GM19043 (cell line): ENCODE results near the gene MMP15.
"Not testable (repeated sequence)": the region's sequence is repeated elsewhere in the genome, so short reads cannot be mapped to it uniquely, and the experiment has no call there.

Experiments used
- ATAC-seq: cut with Tn5 transposase; IDR thresholded peaks from one replicate; pipeline ENCODE4 v1.9.1; 2021; ENCODE audit warnings: low read depth; ENCODE audit not compliant: unreplicated experiment

MMP15 gene

DNA sequence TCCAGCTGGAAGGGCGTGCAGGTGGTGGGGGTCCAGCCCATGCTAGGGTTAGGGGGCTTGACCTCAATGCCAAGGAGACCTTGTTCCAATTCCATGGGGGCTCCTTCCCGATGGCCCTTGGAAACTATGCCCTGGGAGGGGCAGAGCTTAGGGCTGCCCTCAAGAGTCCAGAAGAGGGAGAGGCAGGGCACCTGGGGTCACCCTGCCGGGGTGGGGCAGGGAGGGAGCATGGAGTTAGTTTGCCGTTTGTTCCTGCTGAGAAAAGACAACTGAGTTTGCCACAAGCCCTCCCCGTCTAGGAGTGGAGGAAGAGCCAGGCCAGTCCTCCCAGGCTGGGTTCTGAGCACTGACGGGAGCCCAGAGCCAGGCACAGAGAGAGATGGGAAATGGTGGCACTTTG lies 21.4 kb downstream of the MMP15 start:
- no peak for ATAC-seq

GRCh38 chr16:58047557-58048348 lies 22.2 kb downstream of the MMP15 start:
- ATAC-seq, result no peak

GRCh38 chr16:58048494-58049231 lies 23.1 kb downstream of the MMP15 start:
- no peak for ATAC-seq

GRCh38 chr16:58049232-58050185 lies 24.0 kb downstream of the MMP15 start:
- no peak for ATAC-seq

- no peak for ATAC-seq
Observed at GRCh38 chr16:58051296-58051695, 25.7 kb downstream of the MMP15 start.

DNA sequence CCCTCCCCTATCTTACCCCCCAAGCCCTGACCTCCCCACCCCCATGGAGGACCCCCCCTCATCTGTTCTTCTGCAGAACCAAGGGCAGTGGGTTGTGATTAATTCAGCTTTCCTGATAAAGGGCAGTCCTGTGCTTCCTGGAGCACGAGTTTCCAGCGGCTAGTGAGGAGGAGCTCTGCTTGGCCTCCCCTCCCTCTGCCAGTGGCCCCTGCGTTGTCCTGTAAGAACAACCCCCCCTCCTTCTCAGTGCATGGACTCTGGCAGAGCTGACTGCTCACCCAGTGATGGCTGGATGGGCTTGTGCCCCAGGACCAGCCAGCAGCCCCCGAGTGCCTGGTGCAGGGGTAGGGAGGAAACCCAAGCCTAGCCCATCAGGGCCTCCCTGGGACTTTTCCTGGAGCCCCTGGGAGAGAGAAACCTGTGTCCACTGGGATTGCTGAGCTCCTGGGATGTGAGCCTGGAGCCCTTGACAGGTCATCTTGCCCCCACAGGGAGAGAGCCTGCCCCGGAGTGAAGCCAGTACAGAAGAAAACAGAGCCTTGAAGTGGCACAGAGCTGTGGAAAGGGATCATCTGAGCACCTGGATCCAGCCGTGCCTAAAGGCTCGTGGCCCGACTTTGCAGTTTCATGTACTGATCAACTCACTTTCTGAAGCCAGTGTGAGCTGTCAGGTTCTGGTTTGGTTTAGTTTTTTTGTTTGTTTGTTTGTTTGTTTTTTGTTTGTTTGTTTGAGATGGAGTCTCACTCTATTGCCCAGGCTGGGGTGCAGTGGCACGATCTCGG lies 26.5 kb downstream of the MMP15 start:
- ATAC-seq, result no peak

GRCh38 chr16:58053682-58054005 lies 28.1 kb downstream of the MMP15 start:
- ATAC-seq, result no peak

- no peak for ATAC-seq
Observed at GRCh38 chr16:58054289-58054688, 28.7 kb downstream of the MMP15 start.

DNA sequence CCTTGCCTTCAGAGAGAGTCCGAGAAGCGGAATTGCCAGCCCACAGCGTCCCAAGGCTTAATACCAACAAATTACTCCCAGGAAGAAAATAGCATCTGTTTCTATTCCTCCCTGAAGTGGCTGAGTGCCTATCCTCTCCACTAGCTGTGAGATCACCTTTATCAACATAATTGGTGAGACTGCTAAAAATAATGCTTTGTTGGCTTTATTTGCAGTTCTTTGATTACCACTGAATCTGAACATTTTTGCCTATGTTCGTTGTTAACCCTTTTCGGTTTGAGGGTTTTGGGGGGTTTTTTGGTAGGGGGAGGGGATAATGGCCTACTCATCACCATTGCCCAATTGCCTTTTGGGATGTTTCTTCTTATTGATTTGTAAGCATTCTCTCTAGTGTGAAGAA lies 31.0 kb downstream of the MMP15 start:
- no peak for ATAC-seq

DNA sequence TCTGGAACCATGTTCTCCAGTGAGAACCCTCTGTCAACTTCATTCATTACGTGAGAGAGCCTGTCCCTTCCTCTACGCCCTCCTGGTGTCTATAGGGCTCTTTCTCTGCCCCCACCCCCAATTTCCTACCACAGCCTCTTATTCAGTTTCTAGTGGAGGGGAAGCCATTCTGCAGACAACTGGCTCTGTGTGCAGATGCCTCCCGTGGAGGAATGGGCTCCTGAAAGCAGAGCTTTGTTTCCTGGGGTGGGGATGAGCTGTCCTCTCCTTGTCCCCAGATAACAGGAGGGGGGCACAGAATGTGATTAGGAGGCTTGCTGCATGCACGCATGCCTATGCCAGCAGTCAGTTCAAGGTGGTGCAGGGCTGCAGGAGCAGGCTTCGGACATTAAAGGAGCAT lies 31.6 kb downstream of the MMP15 start:
- no peak for ATAC-seq

DNA sequence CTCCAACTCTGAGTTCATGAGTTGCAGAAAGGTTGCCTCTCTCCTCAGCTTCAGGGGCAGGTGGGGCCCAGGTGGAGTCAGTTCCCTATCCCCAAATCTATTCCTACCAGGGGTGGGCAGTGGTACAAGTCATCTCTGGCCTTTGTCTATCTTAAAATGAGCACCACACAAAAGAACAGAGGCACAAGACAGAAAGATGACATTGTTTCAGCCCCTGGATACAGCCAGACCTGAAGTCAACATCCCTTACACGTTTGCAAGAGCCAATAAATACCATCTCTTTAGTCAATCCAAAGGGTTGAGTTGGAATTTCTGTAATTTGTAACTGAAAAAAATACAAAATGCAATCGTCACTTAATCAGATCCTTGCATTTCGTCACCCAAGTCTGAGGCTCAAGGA lies 32.2 kb downstream of the MMP15 start:
- no peak for ATAC-seq

DNA sequence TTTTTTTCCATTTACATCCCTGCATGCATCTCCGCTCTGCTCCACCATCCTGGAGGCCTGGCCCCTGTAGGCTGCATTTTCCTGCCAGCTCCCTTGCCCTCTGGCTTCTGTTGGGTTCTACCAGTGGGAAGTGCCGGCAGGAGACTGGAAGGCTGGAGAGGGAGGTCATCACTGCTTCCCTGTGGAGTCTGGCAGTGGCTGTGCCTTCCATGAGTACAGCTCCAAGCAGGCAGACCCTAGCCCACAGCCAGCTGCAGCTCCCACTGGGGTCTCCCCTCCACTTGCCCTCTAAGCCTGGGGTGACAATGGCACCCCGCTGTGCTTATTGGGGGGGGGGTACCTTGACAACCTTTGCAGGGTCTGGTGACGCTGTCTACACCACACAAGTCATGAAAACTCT lies 37.3 kb downstream of the MMP15 start:
- ATAC-seq, result no peak

- no peak for ATAC-seq
Observed at GRCh38 chr16:58063377-58064076, 38.0 kb downstream of the MMP15 start.

- no peak for ATAC-seq
Observed at GRCh38 chr16:58070585-58070984, 45.0 kb downstream of the MMP15 start.

DNA sequence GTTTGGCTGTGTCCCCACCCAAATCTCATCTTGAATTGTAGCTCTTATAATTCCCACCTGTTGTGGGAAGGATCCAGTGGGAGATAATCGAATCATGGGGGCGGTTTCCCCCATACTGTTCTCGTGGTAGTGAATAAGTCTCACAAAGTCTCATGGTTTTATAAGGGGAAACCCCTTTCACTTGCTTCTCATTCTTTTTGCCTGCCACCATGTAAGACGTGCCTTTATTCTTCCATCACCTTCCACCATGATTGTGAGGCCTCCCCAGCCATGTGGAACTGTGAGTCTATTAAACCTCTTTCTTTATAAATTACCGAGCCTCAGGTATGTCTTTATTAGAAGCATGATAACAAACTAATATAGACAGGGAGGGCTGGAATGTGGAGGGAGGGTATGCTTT lies 46.6 kb downstream of the MMP15 start:
- ATAC-seq, result not testable (repeated sequence)

- not testable (repeated sequence) for ATAC-seq
Observed at GRCh38 chr16:58073086-58073485, 47.5 kb downstream of the MMP15 start.

DNA sequence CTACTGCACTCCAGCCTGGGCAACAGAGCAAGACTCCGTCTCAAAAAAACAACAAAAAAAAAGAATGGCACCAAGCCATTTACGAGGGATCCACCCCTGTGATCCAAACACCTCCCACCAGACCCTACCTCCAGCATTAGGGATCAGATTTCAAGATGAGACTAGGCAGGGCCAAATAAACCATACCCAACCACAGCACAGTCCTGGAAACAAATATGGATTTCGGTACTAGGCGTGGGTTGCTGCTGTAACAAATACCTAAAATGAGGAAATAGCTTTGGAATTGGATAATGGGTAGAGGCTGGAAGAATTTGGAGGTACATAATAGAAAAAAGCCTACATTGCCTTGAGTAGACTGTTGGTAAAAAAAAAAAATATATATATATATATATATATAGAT lies 49.1 kb downstream of the MMP15 start:
- no peak for ATAC-seq

DNA sequence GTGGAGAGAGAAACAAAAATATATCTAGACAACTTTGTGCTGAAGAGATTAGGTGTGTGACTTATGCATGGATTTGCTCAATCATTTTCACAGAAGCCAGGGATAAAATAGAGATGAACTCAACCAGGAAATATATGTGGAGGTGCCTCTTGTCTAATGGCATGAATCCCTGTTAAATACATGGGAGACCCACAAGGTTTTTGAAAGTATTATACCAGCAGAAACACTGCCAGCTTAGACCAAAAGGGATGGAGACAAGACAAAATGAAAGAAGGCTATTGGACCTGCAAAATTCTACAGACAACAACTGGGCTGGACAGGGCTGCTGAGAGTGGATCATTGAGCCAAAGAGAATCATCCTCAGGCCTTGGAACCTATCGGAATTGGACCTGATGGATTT lies 51.0 kb downstream of the MMP15 start:
- no peak for ATAC-seq

GRCh38 chr16:58077796-58078195 lies 52.2 kb downstream of the MMP15 start:
- no peak for ATAC-seq

DNA sequence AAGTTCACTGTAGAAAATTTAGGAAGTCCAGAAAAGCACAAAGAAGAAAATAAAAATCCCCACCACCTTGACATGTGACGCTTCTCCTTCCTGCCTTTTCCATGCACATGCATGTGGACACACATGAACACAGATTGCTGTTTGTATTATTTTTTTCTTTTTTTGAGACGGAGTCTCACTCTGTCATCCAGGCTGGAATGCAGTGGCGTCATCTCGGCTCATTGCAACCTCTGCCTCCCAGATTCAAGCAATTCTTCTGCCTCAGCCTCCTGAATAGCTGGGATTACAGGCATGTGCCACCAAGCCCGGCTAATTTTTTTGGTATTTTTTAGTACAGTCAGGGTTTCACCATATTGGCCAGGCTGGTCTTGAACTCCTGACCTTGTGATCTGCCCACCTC lies 55.1 kb downstream of the MMP15 start:
- not testable (repeated sequence) for ATAC-seq
